K562 (cell line): ENCODE data around the gene SYMPK. TPM values are rescaled to one million over a fixed set of nuclear protein-coding genes. Genes with fewer than 3 reads are reported as not detected.

ENCODE experiments used
- GTF3C2 ChIP-seq: IDR thresholded peaks from 3 replicates; pipeline ENCODE4 v1.6.1; 2011; ENCODE audit warnings: borderline replicate concordance, mild to moderate bottlenecking, moderate library complexity; ENCODE audit not compliant: insufficient read length; ENCODE audit errors: extremely low read depth
- HES1 ChIP-seq: fragments of 450-650 bp; IDR thresholded peaks from 2 replicates; pipeline ENCODE4 v1.6.1; 2016; ENCODE audit warnings: low read depth, mild to moderate bottlenecking, moderate library complexity
- IRF1 ChIP-seq: sonication (generic); formaldehyde crosslinking; IDR thresholded peaks from 2 replicates; pipeline ENCODE4 v1.8.0; 2022; ENCODE audit warnings: missing genetic modification reagents, mild to moderate bottlenecking, borderline replicate concordance
- KDM2B ChIP-seq: fragments of 250-450 bp; sonication (Bioruptor Pico); IDR thresholded peaks from 2 replicates; pipeline ENCODE4 v1.8.0; 2021; ENCODE audit warnings: mild to moderate bottlenecking, moderate library complexity
- MIER1 ChIP-seq: fragments of 450-650 bp; IDR thresholded peaks from 2 replicates; pipeline ENCODE4 v1.6.1; 2016; ENCODE audit warnings: antibody characterized with exemption, mild to moderate bottlenecking, low read depth
- MYNN ChIP-seq, 2 experiments: sonication (generic); formaldehyde crosslinking in 1 of 2; IDR thresholded peaks; 2 replicates each; pipeline versions ENCODE4 v1.5.0 to v1.6.1; 2016 to 2020; ENCODE audit warnings: antibody characterized with exemption in 1 of 2, missing genetic modification reagents in 1 of 2
- THRA ChIP-seq: fragments of 450-650 bp; IDR thresholded peaks from 2 replicates; pipeline ENCODE4 v1.6.1; 2017; ENCODE audit warnings: mild to moderate bottlenecking, moderate library complexity
- ZNF561 ChIP-seq: fragments of 450-650 bp; formaldehyde crosslinking; conservative IDR thresholded peaks from 2 replicates; pipeline ENCODE4 v1.4.0; 2020; ENCODE audit warnings: mild to moderate bottlenecking, moderate library complexity
- polyA plus RNA-seq, 8 experiments: library from polyadenylated mRNA; depleted of rRNA in 4 of 8; stranded (reverse) in 5 of 8; unstranded in 3 of 8; fragments of >200 nt; fragmentation: Nextera tagmentation in 2 of 8; fragmentation: Illumina TruSeq in 1 of 8; extraction: Ambion mirVana in 2 of 8; extraction: Trizol in 1 of 8; gene quantifications; 2 replicates each; pipeline versions ENCODE4 v1.2.1 to v1.2.3, GENCODE V29; 2011 to 2014; ENCODE audit warnings: inconsistent platforms in 1 of 8, missing spikeins in 1 of 8
- total RNA-seq, 7 experiments: library from RNA; depleted of rRNA in 6 of 7; stranded (reverse); fragments of >200 nt in 6 of 7; fragmentation: Illumina TruSeq in 2 of 7; extraction: Trizol in 2 of 7; gene quantifications; 2 replicates each; pipeline versions ENCODE4 v1.2.1 to v1.2.3, GENCODE V29; 2011 to 2021; ENCODE audit warnings: low replicate concordance in 1 of 7
- TF ChIP-seq, protein P1 (sequence below): IDR thresholded peaks from 2 replicates; pipeline ENCODE4 v1.6.1; 2012; ENCODE audit warnings: low read depth, low read length, improper control_type of control experiment, borderline replicate concordance
- TF ChIP-seq, protein P2 (sequence below): fragments of 150-350 bp; conservative IDR thresholded peaks from 2 replicates; pipeline ENCODE4 v1.6.1; 2014; ENCODE audit warnings: low read length
- TF ChIP-seq, protein P3 (sequence below): fragments of 250-450 bp; sonication (Bioruptor Pico); IDR thresholded peaks from 2 replicates; pipeline ENCODE4 v1.9.0; 2021; ENCODE audit warnings: mild to moderate bottlenecking, inconsistent platforms

SYMPK gene
- total and polyA plus RNA-seq, 9 of the 15 experiments (the other 6 are each of a cell fraction or from before 2014, with no cell fraction given) = 0.73 to 95.5 (median 58.4) TPM

- TF ChIP-seq, protein P1, sequence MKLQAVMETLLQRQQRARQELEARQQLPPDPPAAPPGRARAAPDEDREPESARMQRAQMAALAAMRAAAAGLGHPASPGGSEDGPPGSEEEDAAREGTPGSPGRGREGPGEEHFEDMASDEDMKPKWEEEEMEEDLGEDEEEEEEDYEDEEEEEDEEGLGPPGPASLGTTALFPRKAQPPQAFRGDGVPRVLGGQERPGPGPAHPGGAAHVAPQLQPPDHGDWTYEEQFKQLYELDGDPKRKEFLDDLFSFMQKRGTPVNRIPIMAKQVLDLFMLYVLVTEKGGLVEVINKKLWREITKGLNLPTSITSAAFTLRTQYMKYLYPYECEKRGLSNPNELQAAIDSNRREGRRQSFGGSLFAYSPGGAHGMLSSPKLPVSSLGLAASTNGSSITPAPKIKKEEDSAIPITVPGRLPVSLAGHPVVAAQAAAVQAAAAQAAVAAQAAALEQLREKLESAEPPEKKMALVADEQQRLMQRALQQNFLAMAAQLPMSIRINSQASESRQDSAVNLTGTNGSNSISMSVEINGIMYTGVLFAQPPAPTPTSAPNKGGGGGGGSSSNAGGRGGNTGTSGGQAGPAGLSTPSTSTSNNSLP = no peak
- 0 out of 2 replicates have a peak, but pooled peaks have one; percentile 3 for TF ChIP-seq KDM2B (CRISPR knock-in tag)
- no peak for TF ChIP-seq THRA
- no peak for TF ChIP-seq HES1
- no peak for TF ChIP-seq MIER1
- no peak for TF ChIP-seq IRF1 (CRISPR knock-in tag)
- TF ChIP-seq, protein P2, sequence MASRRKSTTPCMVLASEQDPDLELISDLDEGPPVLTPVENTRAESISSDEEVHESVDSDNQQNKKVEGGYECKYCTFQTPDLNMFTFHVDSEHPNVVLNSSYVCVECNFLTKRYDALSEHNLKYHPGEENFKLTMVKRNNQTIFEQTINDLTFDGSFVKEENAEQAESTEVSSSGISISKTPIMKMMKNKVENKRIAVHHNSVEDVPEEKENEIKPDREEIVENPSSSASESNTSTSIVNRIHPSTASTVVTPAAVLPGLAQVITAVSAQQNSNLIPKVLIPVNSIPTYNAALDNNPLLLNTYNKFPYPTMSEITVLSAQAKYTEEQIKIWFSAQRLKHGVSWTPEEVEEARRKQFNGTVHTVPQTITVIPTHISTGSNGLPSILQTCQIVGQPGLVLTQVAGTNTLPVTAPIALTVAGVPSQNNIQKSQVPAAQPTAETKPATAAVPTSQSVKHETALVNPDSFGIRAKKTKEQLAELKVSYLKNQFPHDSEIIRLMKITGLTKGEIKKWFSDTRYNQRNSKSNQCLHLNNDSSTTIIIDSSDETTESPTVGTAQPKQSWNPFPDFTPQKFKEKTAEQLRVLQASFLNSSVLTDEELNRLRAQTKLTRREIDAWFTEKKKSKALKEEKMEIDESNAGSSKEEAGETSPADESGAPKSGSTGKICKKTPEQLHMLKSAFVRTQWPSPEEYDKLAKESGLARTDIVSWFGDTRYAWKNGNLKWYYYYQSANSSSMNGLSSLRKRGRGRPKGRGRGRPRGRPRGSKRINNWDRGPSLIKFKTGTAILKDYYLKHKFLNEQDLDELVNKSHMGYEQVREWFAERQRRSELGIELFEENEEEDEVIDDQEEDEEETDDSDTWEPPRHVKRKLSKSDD = no peak
- TF ChIP-seq GTF3C2 = no peak
- TF ChIP-seq ZNF561 (CRISPR knock-in tag) = no peak
- TF ChIP-seq MYNN (IDR thresholded peaks at IDR 0.05) = 0 out of 2 replicates have a peak, but pooled peaks have one; percentile 14
- no peak for TF ChIP-seq MYNN (CRISPR knock-in tag; IDR thresholded peaks at IDR 0.05)
- TF ChIP-seq, protein P3, sequence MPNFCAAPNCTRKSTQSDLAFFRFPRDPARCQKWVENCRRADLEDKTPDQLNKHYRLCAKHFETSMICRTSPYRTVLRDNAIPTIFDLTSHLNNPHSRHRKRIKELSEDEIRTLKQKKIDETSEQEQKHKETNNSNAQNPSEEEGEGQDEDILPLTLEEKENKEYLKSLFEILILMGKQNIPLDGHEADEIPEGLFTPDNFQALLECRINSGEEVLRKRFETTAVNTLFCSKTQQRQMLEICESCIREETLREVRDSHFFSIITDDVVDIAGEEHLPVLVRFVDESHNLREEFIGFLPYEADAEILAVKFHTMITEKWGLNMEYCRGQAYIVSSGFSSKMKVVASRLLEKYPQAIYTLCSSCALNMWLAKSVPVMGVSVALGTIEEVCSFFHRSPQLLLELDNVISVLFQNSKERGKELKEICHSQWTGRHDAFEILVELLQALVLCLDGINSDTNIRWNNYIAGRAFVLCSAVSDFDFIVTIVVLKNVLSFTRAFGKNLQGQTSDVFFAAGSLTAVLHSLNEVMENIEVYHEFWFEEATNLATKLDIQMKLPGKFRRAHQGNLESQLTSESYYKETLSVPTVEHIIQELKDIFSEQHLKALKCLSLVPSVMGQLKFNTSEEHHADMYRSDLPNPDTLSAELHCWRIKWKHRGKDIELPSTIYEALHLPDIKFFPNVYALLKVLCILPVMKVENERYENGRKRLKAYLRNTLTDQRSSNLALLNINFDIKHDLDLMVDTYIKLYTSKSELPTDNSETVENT (CRISPR knock-in tag) = peak; percentile 17; the same call in 1 of the 2 replicates
Measured at GRCh38 chr19:45902651-45903625, 40.0 kb upstream of the SYMPK start (continued).
